HG03159 (cell line): ENCODE data around the gene LRFN5.

Experiments used
- ATAC-seq: cut with Tn5 transposase; IDR thresholded peaks from one replicate; pipeline ENCODE4 v1.9.1; 2021; ENCODE audit warnings: mild to moderate bottlenecking, moderate library complexity; ENCODE audit not compliant: unreplicated experiment

The LRFN5 gene

DNA sequence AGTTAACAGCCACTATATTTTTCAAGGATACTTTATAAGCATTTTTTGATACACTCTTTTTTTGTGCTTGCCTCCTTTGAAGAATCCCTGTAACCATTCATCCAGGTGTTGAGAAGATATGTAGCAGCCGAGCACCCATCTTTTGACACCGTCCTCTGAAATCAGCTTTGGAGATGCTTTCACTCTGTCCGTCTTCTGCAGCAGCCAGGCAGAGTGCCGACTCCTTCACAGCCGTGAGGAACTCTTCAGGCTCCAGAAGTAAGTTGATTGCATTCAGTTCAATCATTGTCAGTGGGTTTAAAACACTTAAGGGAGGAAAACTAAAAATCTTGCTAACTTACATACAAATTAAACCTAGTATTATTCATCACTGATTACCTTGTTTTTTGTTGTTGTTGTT, 160.1 kb downstream of the LRFN5 start:
- no peak for ATAC-seq

DNA sequence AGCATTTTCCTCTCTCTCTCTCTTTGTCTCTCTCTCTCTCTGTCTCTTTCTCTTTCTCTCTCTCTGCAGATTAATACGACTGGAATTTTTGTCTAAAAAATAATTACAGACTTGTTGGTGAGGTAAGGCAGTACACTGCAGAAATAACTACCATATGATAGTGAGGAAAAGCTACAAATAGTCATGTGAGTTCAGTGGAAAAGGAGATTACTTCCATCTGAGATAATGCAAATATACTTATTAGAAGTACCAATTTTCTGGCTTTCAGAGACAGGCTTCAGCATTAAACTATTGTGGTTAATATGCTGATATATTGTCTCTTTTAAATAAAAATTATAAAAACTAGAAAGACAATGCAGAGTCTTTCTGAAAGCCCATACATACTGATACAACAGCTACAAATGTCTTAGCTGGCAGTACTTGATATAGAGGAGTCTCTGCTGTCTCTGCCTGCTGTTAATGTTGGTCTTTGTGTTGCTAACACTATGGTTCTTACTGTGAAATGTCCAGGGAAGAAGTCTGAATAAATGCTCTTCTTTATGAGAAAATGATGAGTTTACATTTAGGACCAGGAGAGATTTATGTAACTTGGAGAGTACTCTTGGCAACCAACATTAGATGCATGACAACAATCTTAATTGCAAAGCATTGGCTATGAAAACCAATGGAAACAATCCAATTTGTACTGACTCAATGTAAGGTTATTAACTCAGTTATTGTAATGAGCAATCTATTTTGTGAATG, 167.0 kb downstream of the LRFN5 start:
- no peak for ATAC-seq

DNA sequence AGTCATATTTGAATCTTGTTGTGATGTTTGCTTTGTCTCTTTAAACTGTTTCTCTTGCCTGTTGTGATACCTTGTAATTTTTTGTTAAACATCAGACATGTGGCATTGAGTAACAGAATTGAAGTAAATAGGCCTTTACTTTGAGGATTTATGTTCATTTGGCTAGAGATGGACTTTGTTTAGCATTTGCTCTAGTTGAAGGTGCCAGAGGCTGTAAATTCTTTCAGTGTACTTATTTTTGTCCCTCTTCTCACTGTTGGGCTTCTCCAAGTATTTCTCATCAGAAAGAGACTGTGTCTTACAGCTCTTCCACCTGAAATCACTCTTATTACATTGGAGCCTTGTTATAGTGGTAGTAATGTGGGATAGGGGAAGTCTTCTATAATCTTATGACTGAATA, 175.8 kb downstream of the LRFN5 start:
- ATAC-seq, result no peak

DNA sequence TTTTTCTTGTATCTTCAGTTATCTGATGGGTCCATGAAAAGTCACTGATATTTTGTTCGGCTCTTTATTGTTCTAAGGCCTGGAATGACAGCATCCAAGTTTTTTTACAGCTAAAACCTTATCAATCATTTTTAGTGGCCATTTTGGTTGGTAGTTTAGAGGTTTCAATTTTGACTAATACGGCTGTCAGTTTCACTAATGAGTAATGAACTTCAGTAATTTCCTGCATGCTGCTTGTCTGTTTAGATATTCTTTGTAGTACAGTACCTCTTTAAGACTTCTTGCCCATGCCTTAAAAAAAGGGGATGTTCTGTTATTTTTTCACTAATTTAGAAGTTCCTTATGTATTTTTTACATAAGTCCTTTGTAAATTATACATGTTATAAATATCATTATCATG, 176.7 kb downstream of the LRFN5 start:
- ATAC-seq, result no peak

DNA sequence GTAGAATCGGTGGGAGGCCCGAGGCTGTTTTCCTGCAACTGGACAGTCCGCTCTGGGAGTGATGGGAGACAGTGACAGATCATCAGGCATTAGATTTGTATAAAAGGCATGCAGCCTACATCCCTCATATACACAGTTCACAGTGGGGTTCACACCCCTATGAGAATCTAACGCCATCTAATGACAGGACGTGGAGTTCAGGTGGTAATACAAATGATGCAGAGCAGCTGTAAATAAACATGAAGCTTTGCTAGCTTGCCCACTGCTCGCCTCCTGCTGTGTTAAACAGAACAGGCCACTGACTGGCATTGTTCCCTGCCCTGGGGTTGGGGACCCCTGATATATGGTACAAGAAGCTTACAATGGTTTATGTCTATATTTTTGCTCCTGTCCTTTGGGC, 179.0 kb downstream of the LRFN5 start:
- ATAC-seq, result no peak

DNA sequence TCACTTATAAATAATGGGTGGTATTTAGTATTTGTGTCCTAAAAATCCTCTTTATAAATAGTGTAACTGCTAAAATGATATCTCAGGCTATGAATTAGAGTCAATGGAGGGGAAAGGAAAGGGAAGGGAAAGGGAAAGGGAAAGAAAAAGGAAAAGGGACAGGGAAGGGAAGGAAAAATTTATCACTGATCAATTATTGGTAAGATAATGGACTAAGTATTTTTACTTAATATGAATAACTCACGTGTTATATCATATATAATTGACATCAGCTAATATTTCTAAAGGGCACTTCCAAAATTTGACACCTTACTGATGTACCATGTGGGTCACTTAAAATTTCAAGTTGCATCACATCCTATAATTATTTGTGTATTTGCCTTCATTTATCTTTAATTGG, 193.1 kb downstream of the LRFN5 start:
- no peak for ATAC-seq

DNA sequence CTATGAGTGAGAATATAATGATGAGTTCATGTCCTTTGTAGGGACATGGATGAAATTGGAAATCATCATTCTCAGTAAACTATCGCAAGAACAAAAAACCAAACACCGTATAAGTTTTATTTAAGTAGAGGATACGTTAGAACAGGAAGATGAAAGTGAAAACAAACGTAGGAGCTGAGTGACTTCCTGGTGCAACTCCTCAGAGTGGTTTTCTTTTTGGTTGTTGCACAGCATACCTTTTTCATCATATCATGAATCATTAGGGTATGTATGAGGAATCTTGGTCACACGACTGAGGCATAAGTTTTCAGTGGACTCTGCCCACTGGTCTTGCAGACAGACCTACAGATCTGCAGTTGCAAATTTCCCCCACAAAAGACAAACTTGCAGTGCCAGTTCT, 199.0 kb downstream of the LRFN5 start:
- no peak for ATAC-seq

DNA sequence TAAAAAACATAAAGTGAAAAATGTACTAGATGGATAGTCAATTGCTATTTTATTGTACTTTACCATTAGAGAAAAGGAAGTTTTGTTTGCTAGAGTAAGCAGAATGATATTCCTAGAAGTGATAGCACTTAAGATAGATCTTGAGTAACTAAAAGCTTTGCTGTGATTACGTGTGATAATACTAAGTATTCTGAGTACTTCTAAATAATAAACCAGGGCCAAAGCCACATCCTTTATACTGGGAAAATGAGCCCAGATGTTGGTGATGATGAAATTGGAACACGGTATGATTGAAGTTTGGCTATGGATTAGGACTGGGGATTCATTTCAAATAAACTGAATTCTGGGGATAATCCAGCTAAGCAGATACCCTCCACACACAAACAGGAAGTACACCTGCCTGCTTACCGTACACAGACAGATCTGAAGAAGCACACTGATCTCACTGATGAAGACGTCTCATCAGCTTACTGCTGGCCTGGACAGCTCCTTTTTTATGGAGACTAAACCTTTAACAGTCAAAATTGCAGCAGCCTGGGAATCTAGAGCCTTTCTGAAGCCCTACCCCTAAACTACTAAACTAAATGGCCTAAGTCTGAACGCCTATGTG, 199.8 kb downstream of the LRFN5 start:
- ATAC-seq, result no peak

DNA sequence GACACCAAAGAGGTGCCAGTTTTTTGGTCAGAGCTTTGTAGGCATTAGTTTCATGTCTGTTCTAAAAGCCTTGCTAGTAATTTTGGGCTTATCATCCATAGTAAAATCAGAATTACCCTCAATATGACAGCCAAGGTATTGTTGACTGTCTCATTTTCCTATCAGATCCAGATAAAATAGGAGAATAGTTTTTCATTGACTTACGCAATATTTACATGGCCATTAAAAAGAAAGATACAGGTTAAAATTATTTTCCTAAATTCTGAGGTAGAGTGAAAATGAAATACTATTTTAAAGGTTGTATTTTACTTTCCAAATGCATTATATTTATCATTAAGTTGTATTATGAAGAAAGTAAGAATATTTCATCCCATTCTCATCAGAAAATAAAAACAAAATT, 203.7 kb downstream of the LRFN5 start:
- ATAC-seq, result no peak

DNA sequence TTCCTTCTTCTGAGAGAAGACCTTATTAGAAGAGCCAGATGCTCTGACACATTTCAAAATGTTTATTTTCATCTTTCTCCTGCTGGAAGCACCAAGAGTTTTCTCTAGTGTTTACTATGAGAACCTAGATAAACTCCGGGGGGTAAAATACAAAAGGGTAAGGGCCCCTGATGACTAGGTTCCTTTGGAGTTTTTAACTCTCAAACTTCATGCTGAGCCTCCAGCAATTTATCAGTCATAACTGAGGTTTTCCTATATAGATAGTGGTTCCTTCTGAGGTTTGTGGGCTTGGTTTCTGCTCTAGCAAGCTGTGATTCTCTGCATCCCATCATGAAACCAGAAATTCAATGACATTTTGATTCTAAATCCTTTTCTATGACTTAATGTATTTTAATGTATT, 210.9 kb downstream of the LRFN5 start:
- no peak for ATAC-seq

DNA sequence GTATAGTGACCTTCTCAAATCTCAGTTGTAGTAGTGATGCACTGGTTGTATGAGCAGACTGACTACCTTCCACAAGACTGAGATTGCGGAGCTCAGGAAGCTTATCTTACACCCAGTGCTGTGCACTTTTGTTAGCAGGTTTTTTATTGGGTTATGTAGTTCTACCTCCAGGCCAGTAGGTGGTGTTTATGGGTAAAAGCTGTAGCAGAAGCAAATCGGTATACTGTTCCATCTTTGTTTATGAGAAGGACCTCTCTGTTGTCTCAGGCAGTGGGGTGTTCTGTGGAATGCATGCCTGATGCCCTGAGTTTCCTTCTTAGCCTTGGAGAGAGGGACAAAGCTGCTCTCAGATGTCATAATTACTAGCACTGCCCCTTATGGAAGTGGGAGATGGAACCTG, 217.8 kb downstream of the LRFN5 start:
- peak; percentile 65 for ATAC-seq

DNA sequence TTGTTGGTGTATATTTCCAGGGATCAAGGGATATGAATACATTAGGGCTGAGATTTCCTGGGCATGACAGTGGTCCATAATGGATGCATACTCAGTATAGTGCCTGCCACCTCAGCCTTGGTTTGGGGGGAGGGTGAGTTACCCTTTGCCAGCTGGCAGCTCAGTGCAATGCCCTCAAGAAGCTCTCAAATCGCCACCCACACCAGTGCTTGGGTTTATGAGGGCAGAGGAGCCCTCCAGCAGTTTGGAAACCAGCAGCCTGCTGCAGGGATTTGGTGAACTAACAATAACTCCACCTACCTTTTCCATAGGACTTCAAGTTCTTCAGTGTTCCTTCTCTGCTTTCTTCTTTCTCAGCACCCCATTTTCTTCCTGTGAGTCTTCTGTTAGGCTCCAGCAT, 218.9 kb downstream of the LRFN5 start:
- no peak for ATAC-seq

DNA sequence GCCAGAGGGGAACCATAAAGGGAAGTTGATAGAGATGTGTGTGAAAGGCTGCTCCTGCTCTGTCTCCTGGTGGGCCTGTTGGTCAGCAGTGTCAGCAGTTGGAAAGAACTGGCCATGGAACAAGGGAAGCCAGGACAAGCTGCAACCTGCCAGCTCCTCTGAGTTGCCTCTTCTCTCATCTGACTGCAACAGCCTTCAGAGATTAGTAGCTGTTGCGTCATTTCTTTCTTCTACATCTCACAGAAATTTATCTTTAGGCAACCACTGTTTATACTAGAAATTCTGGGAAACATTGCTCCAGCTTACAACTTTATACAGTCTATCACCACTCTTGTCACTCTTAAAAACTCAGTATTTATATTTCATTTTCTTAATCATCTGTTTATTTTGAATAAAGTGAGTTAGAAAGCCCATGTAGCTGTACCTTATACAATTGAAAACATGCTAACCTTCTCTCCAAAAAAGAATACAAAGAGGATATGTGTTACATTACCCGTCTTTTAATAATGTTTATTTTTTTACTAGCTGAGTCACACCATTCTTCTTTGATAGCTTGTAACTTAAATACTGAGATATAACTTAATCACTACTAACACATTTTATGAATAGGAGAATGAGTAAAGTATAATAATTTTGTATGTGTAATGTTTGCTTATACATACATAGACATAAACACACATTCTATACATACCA, 224.2 kb downstream of the LRFN5 start:
- no peak for ATAC-seq

DNA sequence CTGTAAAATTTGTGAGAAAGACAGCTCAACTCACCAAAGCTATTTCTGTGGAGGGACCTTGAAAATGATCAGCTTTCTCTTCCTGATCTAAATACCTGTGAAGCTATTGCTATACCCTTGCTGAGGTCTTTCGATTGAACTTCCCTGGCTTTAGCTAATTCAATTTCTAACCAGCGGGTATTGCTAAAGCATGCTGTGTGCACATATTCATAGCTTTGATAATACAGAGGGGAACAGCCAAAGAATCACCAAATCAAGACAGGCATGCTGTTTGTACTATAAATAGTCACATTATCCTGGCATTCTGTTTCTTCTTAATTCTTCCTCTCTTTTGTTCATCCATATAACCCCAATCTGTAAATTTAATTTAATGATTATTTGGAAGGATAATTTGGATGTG, 233.0 kb downstream of the LRFN5 start:
- no peak for ATAC-seq

DNA sequence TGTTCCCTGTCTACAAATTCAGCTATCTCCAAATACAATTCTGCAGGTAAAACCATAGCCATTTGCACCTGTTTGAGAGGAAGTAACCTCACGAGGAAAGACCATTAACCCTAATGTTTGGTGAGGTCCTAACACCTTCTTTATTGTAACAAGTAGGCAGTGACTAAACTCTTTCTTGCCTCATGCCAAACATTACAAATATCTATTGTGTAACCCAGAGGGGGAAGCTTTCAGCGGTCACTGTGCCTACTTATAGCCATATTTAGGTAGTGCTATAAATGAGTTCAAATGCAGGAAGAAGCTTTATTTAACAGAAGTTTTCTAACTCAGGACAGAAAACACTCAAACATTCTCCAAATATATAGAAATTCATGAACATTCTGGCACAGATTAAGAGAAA, 252.7 kb downstream of the LRFN5 start:
- no peak for ATAC-seq

DNA sequence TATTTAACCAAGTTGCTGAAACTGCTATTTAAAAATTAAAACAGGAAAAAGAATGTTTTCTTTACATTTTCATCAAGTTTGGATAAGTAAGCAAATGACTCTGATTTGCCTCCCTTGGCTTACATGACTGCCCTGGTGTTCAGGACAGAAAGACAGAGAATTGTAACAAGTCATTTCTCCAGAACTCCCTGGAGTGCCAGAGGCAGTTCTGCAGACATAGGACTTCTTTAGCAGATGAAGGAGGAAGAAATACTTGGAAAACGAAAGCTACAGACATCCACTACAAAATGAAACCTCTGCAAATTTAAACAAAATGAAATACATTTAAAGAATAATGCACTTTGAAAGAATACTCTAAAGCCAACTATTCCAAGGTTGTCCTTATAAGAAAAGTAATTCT, 253.9 kb downstream of the LRFN5 start:
- no peak for ATAC-seq

DNA sequence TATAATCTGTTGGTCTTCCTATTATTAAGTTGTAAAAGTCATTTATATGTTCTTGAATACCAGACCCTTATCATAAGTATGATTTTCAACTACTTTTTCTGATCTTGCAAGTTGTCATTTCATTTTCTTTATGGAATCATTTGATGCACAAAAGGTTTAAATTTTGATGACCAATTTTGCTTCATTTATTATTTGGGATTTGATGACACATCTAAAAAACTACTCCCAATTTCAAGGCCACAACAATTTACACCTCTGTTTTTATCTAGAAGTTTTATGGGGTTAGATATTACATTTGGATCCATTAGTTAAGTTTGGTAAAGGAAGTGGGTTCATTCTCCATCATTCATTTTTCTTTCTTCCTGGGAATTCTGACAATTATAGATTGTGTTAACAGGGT, 259.2 kb downstream of the LRFN5 start:
- no peak for ATAC-seq

DNA sequence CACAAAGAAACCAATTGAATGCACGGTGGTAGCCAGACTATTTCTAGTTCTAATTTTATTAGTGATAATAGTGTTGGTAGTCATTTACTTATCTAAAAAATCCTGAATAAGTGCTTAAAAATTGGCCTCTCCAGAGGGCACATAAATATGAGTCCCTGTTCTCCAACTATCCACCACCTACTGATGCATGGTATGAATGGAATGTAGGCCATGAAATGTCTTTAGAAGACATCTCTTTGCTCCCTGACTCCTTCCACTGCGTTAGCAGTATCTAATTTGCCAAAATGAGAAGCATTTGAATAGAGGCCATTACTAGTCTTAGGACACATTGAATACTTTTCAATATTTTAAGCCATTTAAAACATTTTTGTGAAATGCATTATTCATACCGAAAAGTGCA, 261.7 kb downstream of the LRFN5 start:
- ATAC-seq, result no peak

DNA sequence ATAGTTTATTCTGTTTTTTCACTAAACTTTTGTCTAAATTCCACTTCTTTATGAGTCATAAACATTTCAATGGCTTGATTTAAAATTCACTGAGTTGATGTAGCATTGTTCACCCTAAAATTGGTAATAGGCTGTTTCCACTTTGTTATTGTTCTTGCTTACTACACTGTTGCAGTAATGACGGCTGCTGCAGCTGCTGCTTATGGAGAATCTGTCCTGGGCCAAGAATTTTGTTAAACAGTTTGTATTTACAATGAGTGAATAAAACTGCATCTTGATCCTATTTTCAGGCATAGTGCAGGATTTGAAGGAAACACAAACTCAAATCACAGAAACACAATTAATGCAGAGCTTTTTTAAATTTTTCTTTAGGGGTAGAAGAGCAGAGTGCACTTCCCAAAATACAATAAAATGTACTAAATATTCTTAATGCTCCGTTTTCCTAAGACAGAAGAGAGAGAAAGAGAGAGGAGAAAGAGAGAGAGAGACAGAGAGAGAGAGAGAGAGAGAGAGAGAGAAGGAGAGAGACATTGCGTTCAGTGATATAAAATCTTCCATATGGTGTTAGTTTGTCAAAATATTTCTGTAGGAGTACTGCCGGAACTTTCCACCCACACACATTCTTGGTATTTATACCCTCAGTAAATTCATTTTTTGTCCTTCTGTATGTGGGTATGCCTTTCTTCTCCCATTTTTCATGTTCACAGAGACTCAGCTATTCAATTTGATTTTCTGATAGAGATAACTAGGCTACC, 266.4 kb downstream of the LRFN5 start:
- no peak for ATAC-seq

DNA sequence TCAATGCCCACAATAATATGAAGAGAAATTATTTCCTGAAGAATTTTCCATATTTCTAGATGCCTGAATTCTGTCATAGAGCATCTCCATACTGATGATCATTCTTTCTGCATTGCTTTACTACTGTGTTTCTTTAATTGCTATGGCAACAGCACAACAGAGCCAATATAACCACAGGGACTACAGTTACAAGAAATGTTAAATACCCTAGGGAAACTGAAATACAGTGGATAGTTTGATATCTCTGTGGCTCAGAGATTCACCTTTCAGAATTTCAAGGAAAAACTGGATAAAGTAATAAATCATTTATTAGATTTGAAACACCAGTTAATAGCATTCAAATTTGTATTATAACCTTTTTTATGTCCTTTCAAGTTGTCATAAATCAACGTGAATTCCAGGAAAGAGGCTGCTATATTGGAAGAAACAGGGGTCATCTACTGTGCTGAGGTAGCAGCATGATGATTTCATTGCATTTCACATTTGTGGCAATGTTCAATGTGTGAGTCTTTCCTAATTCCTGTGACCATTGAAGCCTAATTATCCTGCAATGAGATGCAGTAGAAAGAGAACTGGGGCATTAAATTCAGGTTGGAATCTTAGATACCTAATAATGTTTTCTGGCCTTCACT, 267.1 kb downstream of the LRFN5 start:
- no peak for ATAC-seq

DNA sequence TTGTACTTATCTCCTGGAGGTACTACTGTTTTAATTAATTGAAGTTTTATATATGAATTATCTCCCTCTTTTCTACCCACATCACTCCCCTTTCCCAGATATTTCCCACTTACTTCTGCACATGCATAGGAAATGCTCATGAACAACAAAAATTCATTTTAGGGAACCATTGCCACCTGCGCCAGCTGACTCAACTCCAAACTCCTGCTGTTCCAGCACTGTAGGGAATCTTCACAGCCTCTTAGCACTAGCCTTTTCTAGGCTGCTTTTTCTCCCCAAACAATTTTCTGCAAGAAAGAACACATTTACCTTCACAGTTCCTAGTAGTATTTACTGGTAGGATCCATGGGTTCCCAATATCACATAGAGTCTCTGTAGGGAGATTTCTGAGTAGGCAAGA, 268.4 kb downstream of the LRFN5 start:
- no peak for ATAC-seq
